Measurements from ENCODE around the gene ATP6AP1.

GRCh38 chrX:154466036-154466435 is 37.6 kb downstream of the ATP6AP1 start:
- TF ChIP-seq CTCF (IDR thresholded peaks at IDR 0.05) (no peak), POLR2AphosphoS5 (IDR thresholded peaks at IDR 0.05; ENCODE audit: insufficient read depth in 1 of 2, low read depth in 1 of 2) (no peak)
